HS-5 (cell line): Measurements from ENCODE around the gene SIGLEC1.
A peak's percentile ranks its signal among the peaks of the same experiment; 100 is the strongest.

Experiments
- DNase-seq: peaks from one replicate; pipeline ENCODE4 v3.0.0-alpha.2; 2012; ENCODE audit warnings: low read depth

Gene SIGLEC1

DNA sequence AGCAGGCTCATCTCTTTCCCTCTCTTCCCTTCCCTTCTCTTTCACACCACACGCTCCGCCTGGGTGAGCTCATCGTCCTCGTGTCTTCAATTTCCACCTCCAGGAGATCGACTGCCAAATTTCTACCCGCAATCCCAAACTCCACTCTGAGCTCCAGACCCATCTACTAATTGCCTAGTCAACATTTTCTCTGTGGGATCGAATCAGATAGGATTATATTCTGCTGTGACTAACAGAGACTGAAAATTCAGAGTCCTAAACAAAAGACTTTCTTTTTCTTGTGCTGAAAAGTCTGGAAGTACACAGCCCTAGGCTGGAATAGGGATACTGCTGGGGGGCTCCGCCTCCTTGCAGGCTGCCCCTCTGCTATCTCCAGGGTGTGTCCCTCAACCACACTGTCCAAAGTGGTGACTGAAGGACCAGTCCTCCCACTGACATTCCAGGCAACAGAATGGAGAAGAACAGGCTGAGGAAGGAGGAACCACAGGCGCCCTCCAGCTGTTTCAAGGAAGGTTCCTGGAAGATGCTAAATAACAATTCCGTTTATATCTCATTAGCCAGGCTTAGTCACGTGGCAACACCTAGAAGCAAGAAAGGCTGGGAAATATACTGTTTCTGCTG, 15.1 kb upstream of the SIGLEC1 start:
- DNase-seq = peak; percentile 25

DNA sequence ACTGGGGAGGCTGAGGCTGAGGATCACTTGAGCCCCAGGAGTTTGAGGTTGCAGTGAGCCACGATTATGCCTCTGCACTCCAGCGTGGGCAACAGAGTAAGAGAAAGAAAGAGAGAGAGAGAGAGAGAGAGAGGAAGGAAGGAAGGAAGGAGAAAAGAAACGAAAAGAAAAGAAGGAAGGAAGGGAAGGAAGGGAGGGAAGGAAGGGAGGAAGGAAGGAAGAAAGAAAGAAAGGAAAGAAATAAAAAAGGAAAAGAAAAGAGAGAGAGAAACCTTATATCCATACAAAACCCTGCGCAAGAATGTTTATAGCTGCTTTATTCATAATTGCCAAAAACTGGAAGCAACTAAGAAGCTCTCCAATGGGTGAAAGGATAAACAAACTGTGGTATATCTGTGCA, 12.0 kb upstream of the SIGLEC1 start:
- DNase-seq = no peak

DNA sequence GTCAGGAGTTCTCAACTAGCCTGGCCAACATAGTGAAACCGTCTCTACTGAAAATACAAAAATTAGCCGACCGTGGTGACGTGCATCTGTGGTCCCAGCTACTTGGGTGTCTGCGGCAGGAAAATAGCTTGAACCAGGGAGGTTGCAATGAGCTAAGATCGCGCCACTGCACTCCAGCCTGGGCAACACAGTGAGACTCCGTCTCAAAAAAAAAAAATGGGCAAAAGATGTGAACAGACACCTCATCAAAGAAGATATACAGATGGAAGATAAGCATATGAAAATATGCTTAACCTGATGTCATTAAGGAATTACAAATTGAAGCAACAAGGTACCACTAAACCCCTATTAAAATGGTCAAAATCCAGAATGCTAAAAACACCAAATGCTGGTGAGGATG, 10.9 kb upstream of the SIGLEC1 start:
- DNase-seq = no peak

DNA sequence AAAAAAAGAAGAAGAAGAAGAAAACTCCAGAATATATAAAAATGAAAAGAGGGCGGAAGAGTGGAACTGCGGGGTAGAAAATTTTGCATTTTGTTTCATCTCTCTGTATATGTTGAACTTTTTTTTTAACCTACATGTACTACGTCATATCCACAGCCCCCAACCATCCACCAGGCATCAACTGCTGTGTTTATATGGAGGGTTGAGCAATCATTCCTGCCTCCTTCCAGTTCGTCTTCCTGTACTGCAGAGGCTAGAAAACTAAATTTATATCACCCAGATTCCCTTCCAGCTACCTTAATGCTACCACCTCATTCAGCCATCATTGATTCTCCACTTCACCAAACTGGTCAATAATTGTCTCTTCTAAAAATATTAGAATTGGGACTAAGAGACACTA, 9.5 kb upstream of the SIGLEC1 start:
- DNase-seq = no peak

DNA sequence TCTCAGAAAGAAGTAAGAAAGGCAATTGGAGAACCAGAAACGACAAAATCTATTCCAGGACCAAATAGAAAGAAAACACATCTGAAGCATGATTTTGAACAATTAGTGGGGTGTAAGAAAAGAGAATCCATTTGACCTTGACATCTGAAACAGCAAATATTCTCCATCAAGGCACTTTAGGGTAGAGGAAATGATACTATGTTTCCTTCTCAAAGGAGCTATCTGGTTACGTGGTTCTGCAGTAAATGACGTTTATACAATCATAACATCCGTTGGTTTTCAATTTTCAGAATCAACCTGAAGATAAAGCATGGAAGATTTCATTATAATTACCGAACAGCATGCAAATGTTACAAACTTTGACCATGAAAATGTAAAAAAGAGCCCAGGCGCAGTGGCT, 8.2 kb upstream of the SIGLEC1 start:
- DNase-seq = no peak

DNA sequence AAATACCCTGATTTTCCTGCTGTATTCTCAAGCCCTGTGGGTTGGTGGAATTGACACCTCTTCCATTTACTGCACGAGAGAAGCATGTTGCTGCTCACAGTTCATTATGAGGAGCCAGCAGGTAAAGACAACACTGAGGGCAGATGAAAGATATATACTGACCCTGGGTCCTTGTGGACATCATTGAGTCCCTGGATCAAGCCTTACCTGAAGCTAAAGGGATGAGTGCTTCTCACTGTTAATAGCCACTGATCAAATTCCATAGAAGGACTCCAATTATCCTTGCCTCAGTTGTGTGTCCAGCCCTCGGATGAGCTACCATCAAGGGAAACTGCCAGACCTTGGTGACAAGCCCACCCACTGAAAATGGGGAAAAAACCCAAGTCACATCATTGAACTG, 7.7 kb upstream of the SIGLEC1 start:
- no peak for DNase-seq

DNA sequence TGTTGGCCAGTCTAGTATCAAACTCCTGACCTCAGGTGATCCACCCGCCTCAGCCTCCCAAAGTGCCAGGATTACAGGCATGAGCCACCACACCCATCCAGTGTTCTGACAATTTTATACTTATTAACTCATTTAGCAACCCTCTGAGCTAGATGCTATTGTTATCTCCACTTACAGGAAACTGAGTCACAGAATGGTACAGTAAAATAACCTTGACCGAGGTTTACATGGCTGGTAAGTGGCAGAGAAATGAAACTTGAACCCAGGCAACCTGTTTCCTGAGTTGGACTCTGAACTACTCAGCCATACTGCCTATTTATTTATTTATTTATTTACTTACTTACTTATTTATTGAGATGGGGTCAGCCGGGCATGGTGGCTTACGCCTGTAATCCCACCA, 6.6 kb upstream of the SIGLEC1 start:
- no peak for DNase-seq

DNA sequence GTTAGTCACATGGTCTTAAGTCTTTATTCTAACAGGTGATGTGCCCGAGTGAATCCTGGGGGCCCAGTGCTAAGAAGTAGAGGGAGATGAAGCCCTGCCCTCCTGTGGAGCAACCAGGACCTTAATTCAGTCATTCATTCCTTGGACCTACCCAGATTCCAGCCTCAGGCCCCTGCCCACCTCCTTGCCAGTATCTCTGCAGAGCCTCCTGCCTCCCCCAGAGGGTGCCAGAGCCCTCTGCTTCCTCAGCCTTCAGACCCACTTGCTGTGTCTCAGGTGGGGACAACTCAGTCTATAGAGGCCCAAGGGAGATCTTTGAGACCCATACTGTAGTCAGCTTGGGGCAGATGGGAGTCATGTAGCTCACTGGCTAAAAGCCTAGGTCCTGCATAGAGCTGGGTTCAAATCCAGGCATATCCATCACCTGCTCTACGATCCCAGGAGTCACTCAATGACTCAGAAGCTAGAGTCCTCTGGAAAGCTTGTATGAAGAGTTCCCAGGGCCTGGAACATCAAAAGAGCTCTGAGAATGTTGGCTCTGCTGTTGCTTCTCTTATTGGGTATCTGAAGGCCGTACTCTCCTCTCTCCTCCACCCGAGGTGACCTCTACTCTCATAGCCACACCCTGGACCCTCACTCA, 3.9 kb upstream of the SIGLEC1 start:
- DNase-seq = no peak

DNA sequence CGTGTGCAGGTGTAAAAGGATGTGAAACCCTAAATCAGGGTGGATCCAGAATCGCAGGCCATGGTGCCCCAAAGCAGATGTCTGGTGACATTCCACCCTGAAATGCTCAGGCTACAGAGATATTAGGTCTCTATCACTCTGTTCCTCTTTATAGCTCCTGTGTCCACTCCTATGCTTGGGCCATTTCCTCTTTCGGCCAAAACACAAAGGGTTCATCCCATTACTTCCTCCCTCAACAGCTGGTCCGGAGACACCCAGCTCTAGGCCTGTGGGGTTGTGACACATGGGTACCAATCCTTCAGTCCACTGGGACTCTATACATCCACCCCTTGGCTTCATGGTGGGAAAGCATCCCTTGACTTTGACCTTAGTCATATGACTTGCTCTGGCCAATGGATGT, 1.7 kb upstream of the SIGLEC1 start:
- DNase-seq = no peak

DNA sequence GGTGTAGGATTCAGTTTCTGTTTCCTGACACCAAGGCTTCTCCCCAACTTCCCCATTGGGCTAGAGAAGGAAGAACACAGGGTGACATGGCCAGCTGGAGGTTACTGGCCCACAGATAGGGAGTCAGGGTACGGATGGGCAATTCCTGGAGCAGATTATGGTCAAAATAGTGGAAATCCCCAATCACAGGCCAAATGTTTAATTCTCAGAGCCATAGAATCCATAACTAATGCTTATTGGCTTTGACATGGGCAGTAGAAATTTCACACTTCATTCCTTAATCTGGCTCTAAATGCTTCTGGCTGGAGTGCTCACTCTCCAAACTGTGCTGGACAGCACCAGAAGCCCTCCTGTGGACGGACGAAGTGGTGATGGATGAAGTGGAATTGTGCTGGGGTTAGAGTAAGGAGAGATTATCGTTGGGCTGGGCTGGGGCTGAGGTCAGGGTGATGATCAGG, 887 bp downstream of the SIGLEC1 start:
- DNase-seq = no peak

DNA sequence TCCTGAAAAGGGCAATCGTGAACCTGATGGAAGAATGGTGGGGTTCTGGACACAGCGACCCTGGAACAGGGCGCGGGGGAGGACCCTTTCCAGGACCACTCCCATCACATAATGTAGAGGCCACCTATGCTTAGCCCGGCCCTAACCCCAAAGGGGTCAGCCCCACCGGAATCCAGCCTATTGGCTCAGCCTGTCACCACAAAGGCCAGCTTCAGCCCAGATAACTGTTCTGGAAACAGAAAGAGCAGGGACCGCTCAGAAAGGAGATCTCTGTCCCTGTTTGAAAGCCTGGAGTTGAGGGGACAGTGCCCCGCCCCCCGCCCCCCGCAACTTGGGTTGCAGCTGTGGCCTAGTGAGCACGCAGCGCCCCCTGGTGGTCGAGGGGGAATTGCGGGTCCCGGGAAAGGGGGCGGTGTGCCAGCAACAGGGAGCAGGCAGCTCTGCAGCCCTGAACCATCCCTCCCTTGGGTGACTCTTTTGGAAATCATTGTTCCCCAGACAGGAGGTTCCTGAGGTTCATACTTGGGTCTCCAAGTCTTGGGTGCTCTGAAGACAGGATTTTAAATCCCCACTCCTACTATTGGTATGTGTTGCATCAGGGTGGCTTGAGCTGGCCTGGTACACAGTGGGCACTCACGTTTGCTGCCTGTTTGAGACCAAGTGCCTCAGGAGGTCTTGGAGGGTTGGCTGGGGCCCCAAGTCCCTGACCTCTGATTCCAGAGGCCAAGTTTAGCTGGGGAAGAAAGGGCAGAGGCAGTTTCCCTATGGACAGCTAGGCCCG, 1.5 kb downstream of the SIGLEC1 start:
- DNase-seq = no peak

DNA sequence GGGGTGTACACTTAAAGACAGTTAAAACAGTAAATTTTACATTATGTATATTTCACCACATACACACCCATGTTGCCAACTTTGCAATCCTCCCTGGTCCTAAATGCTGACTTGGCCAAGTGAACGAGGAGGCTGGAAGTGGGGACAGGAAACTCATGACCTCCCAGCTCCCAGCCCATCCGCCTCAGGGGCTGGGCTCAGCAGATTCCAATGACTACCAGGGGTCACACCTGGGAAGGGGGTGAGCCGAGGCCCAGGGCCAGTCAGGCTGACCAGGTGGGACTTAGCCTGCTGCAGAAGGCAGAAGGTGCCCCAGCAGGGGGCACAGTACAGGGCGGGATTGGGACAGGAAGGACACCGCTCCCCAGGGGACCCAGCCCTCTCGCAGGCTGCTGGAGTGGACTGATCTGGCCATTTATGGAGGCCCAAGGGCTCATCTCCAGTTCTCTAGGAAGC, 2.4 kb downstream of the SIGLEC1 start:
- DNase-seq = no peak

DNA sequence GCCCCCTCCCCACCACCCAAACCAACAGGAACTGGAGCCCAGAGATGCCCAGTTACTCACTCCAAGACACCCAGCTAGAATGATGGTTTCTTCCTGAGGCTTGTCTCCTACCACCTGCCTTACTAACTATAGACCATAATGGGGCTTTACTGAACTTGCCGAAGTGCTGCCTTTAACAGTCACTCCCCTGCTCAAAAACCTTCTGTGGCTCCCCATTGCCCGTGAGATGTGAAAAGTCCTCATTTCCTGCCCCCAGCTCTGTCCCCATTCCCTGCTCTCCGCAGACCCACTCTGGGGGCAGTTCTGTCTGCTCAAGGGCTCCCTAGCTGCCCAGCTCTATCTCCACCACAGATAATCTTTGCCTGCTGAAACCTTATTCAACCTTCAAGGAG, 4.9 kb downstream of the SIGLEC1 start:
- no peak for DNase-seq

DNA sequence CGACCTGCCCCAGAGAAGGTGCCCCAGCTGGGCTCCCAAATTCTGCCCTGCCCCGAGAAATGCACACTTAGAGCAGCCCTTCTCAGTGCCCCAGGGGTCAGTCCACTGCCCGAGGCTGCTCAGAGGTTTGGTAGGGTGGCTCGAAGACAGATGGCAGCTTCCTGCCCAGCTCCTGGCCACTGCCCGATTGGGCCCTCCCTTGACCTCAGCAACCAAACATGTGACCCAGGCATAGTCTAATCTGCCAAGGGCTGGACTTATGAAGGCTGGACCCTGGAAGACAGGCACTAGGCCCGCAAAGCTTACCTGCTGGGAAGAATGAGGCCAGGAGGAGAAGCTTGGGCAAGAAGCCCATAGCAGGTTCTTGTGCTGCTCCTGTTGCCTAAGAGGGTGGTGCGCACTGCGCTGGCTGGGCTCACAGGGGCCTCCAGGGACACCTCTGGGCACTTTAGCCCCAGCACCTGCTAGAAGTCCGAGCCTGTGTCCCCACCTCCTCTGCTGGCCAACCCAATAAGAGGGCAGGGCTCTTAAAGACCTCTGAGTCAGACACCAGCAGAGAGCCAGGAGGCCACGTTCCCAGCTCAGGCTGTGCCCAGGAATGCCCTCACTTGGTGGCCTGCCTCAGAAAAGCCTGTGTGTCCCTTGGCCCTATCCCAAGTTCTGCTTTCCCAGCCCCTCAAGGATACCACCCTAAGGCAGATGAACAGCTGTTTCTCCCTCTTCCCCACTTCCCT, 5.5 kb downstream of the SIGLEC1 start:
- DNase-seq = no peak

DNA sequence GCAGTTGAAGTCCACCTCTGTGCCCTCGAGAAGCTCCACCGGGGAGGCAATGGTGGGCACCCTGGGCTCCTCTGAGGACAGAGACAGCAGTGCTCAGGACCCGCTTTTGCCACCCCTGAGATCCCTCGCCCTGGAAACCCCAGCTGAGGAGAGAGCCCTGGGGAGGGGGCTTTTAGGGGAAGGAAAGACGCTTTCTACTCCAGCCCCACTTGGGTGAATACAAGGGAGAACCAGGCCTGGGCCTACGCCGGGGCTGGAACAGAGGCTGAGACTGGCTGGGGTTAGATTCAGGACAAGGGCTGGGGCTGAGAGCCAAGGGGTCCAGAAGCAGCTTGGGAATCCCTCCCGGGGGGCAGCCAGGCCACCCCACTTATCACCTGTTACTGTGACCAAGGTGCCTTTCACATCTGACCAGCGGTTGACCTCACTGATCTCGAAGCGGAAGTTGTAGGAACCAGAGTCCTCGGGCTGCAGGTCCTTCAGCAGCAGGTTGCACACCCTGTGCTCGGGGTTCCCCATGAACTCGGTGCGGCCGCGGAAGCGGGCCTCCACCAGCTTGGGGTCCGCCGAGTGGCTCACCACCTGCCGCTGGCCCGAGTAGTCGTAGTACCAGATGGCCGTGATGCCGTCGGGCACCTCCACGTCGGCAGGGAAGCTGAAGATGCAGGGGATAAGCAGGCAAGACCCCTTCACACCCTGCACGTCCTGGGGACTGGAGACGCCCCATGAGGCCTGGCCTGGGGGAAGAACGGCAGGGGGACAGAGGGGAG, 6.2 kb downstream of the SIGLEC1 start:
- DNase-seq = no peak

DNA sequence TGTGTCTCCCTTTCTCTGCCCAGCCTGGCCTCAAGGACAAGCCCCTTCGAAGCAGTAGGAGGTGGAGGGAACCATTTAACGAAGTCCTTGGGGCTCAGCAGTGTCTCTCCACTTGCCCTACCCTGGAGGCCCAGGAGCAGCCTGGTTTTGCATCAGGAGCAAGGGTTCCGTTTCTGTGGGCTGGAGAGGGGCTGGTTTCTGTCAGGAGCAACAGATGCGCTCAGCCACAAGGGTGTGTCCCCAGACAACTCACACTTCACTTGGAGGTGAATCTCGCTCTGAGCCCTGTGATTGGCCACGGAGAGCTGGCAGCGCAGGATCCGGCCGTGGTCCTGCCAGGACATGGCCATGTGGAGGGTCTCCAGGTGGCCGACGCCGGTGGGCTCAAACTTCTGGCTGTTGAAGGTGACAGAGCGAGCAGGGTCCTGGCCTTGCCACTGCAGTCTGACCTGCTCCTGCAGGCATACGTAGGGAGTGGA, 6.9 kb downstream of the SIGLEC1 start:
- no peak for DNase-seq

DNA sequence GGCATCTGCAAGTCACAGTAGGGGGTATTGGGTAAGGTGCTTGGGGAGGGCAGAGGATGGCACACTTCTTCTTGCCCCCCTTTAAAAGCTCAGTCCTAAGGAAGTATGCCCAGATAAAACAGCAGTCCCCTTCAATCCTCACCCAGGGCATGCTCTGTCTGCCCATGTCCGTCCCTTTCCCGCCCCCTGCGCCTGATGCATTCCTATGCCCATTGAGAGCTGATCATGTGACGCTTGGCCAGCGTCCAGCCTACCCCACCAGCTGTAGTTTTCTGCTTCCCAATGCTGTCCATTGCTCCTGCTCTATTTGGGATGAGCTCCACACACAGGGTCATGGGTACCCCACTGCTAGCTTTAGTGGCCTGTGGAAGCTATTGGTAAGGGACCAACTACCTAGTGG, 8.3 kb downstream of the SIGLEC1 start:
- no peak for DNase-seq

DNA sequence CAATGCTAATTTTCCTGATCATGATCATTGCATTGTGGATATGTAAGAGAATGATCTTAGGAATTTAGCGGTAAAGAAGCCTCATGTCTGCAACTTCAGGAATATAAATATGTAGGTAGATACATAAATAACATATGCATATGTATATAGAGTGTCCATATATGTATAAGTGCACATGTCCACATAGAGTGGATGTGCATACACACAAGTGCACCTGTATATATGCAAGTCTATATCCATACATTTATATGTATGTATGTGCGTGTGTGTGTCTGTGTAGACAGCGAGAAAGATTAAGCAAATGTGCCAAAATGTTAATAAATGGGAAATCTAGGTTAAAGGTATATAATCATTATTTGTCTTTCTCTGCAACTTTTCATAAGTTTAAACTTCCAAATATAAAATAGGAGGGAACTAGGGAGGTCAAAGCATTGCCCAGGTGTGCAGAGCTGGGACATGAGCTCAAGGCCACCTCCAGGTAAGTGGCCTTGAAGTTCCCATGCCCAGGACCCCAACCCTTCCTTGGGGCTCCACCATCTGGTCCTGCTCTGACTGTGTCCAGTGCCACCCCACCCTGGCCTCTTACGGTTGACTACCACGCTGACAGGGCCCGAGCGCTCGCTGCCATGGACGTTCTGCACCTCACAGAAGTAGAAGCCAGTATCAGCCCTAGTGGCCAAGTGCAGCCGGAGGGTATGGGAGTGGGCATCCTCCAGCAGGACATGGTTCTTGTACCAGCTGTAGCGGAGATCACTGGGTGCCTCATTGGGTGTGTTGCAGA, 9.6 kb downstream of the SIGLEC1 start:
- no peak for DNase-seq

DNA sequence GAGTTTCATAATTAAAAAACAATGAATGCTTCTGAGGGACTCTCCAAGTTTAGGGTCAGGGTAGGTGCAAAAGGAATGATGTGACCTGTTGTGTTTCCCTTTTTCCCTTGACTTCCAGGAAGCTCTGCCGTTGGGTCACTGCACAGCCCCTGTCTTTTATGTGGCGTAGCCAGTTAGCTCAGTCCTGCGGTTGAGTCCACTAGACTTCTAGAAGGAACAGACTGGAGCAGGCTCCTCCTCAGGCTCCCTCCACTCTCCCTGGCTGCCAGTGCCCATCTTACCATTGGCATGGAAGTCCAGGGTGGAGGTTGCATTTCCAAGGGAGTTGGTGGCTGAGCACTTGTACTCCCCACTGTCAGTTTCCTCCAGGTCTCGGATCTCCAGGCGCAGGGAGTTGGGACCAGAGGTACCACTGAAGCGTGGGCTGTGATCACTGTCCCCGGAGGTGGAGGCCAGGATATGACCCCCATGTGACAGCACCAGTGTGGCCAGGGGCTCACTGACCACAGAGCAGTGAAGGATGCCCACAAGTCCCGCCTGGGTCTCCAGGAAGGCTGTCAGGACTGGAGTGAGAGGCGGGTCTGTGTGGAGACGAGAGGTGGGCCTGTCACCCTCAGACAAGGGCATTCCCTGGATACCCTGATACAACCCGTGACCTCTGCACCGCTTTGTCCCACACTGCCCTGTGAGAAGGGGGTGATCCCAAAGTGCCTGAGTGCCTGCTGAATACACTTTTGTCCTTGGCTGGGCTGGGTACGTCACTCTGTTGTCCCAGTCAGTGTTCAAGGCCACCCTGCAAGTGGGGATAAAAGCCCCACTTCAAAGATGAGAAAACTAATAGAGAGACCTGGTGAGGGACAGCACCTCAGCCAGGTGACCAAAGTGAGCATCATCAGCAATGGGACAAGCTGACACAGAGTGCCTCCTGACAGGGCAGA, 11.1 kb downstream of the SIGLEC1 start:
- no peak for DNase-seq

DNA sequence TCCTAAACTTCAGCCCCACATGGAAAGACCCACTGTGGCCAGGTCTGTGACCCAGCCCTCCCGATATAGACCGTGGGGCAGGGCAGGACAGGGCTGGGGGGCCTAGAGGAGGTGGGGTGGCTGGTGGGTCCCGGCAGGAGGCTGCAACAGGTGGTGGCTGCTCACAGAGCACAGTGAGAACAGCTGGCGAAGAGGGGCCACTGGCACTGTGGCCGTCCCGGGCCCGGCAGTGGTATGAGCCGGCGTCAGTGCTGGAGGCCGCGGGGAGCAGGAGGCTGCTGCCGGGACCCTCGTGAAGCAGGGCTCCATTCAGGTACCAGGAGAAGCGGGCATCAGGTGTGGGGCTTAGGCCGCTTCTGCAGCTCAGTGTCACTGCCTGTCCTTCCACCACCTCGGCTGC, 13.4 kb downstream of the SIGLEC1 start:
- DNase-seq = no peak
